Measurements from ENCODE around the gene PRKG1. TPM values are rescaled to one million over a fixed set of nuclear protein-coding genes. Genes with fewer than 3 reads are reported as not detected.

The PRKG1 gene
- polyA plus RNA-seq, 1 donor from 2014 or later: 0.36 TPM

DNA sequence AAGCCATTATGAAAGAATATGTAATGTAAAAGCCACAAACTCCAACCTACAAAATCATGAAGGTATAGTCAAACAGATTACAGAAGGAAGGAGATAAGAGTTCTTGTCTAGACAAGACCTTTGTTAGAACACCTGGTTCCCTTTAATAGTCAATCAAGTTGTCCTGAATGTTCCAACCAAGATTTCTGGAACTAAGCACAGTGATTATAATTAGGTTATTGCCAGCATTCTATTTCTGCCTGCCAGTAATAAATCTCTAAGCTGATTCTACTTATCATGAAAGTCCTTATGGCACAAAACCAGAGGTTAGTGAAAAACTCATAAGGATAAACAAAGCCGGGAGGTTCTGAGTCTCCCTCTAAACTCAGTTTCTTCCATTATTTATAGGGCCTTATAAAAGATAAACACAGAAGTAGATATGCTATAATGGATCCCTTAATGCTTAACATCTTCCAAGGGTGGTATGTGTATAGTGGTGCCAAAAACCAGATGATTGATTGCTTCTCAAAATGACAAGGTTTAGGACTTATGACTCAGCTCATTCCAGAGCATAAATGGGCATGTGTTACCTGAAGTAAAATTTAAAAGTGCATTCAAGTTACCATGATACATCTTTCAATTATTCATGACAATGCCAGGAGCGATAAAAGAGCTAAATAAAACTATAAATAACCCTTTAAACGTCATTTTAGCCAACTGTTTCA lies 387.9 kb downstream of the PRKG1 start:
- no peaks in the 10 kb centered on the region for H3K4me1 Mint-ChIP-seq
- no peaks in the 10 kb centered on the region for H3K36me3 Mint-ChIP-seq
- H3K4me3 Mint-ChIP-seq: no peak overlapping the region
- no peaks in the 10 kb centered on the region for H3K27me3 Mint-ChIP-seq
- H3K9me3 Mint-ChIP-seq: no peaks in the 10 kb centered on the region
- no peak overlapping the region for H3K27ac Mint-ChIP-seq

DNA sequence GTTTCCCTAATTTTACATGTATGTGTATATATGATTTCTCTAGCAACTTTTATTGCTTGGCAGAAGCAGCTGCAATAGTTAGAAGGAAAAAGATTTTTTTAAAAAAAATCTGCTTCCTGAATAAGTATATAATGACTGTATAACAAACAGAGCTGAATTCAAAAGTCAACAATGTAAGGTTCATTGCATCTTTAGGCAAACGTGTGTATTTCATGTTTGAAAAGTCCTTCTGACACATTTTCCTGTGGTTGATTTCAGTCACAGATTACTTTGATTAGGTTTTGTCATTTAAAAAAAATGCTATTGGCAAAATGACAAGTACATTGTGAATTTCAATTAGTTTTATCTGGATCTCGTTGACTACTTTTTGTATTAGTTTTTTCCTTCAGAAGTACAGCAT lies 394.1 kb downstream of the PRKG1 start:
- H3K9me3 Mint-ChIP-seq: no peaks in the 10 kb centered on the region
- no peak overlapping the region for H3K27ac Mint-ChIP-seq
- no peaks in the 10 kb centered on the region for H3K27me3 Mint-ChIP-seq
- H3K36me3 Mint-ChIP-seq: no peaks in the 10 kb centered on the region
- H3K4me3 Mint-ChIP-seq: no peak overlapping the region
- H3K4me1 Mint-ChIP-seq: no peaks in the 10 kb centered on the region

DNA sequence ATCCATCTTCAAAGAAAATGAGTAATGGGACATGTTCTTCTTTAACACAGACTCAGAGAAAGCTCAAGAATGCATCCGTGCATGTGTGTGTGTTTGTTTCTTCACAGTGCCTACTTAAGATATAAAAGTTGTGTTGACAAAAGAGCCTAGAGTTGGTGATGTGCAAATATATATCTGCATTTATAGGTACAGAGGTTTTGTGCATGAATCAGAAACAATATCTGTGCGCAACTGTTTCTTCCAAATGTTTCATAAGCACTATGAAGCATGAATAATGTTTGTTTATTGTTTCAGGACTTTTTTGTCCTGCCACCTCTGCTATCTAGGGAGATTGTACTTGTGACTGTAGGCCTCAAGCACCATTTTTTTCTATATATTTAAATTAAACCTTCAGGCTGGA lies 395.4 kb downstream of the PRKG1 start:
- Mint-ChIP-seq H3K9me3 (no peaks in the 10 kb centered on the region), H3K27me3 (no peaks in the 10 kb centered on the region), H3K36me3 (no peaks in the 10 kb centered on the region), H3K27ac (no peak overlapping the region), H3K4me1 (no peaks in the 10 kb centered on the region), H3K4me3 (no peak overlapping the region)

DNA sequence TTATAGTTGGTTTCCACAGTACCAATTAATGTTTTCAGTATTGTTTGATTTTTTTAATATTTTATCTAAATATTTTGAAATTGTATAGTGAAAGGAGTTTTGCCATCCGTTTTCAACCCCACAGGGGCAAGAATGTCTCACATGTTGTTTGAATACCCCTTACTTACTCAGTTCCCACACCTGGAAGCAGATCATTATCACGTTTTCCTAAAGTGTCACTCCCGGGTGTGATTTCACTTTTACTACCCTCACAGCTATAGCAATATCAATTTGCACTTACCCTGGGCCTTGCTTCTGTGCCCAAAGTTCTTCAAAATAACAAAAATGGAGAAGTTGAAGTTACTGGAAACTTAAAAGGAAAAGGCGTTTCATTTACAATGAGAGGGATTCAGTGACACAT lies 397.0 kb downstream of the PRKG1 start:
- Mint-ChIP-seq H3K36me3 (no peaks in the 10 kb centered on the region), H3K27ac (no peak overlapping the region), H3K4me1 (no peaks in the 10 kb centered on the region), H3K9me3 (no peaks in the 10 kb centered on the region), H3K27me3 (no peaks in the 10 kb centered on the region), H3K4me3 (no peak overlapping the region)

DNA sequence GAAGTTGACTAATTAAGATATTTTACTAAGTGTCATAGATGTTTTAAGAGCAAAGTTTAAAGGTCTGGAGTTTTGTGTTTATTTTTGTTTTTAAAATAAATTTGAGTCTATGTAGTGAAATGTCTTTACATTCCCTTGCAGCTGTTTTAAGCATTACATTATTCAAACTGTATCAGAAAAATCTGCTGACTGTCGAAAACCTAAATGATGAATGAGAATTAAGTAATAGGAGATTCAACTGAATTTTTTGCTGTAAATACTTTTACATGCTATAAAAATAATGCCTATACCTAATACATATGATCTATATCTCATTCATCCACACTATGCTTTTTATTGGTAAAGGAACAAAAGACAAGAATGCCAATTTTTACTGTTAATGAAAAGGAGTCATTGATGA lies 397.9 kb downstream of the PRKG1 start:
- Mint-ChIP-seq H3K4me1 (no peaks in the 10 kb centered on the region), H3K4me3 (no peak overlapping the region), H3K27me3 (no peaks in the 10 kb centered on the region), H3K9me3 (no peaks in the 10 kb centered on the region), H3K27ac (no peak overlapping the region), H3K36me3 (no peaks in the 10 kb centered on the region)

DNA sequence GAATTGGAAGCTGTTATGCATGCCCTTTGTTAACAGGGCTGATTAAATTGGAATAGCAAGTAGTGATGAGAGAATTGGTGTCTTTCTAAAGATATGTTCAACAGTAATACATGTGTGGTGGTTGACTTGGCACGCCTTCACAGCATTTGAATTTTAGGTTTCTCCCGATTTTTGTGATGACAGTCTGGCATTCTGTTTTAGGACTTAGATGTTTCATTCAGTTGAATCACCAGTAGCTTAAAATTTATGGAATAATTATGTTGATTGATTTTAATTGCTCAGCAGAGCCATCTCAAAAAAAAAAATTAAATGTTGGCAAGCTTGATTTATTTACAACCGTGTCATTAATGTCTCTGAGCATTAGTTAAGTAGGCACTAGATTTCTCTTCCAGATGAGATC lies 405.4 kb downstream of the PRKG1 start:
- no peaks in the 10 kb centered on the region for H3K27me3 Mint-ChIP-seq

DNA sequence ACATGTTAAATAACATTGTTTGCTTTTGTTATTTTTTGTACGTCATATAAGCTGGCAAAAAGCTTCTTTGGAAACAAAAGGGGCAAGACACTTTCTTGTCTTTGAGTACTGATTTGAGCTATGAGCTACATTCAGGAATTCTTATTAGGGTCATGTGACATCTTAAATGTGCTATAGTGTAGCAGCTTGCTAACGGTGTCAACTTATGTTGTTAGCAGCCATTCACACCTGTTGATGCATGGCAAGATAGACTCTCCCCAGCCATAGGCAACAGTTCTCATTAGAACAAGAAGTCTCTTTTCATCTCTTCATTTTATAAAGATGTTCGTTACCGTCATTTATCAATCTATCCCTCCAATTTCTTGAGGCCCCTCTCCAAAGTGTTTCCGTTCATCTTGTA lies 411.4 kb downstream of the PRKG1 start:
- Mint-ChIP-seq H3K4me3 (no peak overlapping the region), H3K27me3 (no peaks in the 10 kb centered on the region), H3K4me1 (no peaks in the 10 kb centered on the region), H3K27ac (no peak overlapping the region), H3K9me3 (peaks cover 0 to 4% (median 0%) of the 10 kb centered on the region in 3 donors), H3K36me3 (no peaks in the 10 kb centered on the region)

More for the DNA sequence above, 405.4 kb downstream of the PRKG1 start:
- Mint-ChIP-seq H3K27ac (no peak overlapping the region), H3K9me3 (no peaks in the 10 kb centered on the region), H3K4me1 (no peaks in the 10 kb centered on the region), H3K4me3 (no peak overlapping the region), H3K36me3 (no peaks in the 10 kb centered on the region)

DNA sequence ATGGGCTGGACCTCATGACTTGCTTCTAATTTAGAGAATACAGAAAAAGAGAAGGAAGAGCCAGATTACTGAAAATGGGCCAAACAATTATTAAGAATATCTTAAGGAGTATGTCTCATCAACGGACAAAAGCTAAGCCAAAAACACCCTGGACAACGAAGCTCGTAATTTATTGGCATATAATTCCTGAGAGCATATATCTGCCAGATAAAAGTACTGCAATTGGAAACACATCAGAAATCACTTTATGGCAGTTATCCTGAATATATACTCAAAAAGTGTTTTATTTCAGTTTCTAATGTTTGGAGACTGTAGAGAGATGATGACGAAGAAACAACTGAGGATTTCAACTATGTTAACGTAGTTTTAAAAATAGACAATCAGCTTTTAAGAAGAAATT lies 413.3 kb downstream of the PRKG1 start:
- no peak overlapping the region for H3K4me3 Mint-ChIP-seq
- H3K4me1 Mint-ChIP-seq: no peaks in the 10 kb centered on the region
- H3K36me3 Mint-ChIP-seq: no peaks in the 10 kb centered on the region
- no peaks in the 10 kb centered on the region for H3K27me3 Mint-ChIP-seq
- no peak overlapping the region for H3K27ac Mint-ChIP-seq
- H3K9me3 Mint-ChIP-seq: peaks cover 0 to 4% (median 0%) of the 10 kb centered on the region in 3 donors

DNA sequence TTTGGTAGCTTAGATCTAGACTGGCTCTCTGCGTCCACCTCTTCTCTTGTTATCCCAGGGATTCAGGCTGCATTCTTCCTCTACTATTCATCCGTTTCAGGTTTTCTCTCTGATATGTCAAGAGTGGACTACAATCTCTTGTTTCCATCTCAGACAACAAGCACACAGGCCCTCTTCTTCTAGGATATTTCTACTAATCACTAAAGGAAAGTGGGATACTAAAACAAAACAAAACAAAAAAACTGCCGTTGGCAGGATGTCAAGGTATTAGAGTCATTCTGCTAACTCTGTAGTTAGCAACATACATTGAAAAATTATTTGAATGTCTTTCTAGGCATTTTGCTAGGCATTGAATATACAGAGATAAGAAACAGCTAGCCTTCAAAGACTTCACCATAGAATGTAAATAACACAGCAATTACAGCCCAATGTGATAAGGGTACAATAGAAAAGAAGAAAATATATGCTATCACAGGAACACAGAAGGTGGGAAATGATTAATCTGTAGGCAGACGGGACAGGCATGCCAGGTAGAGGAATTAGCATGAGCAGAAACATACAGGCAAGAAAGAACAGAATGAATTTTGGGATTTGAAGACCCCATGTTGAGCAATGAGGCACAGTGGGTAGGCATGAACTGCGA lies 414.6 kb downstream of the PRKG1 start:
- Mint-ChIP-seq H3K4me1 (no peaks in the 10 kb centered on the region), H3K9me3 (peaks cover 0 to 4% (median 0%) of the 10 kb centered on the region in 3 donors), H3K27ac (no peak overlapping the region), H3K27me3 (no peaks in the 10 kb centered on the region), H3K36me3 (no peaks in the 10 kb centered on the region), H3K4me3 (no peak overlapping the region)

DNA sequence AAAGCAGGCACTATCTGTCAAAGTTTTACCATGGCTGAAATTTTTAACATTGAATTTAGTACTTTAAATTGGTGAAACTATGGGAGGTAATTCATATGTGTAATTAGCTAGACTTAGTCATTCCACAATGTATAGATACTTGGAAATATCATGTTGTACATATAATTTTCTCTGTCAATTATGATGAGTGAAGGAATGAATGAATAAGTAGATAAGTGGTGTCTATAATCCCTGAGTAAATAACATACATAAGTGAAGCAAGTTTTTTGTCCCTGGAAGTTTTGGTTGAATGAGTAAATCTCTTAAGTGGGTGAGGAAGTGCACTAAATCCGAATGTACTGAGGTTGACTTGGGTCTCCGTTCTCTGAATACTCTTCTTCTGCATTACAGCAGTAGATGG lies 424.1 kb downstream of the PRKG1 start:
- Mint-ChIP-seq H3K27me3 (no peaks in the 10 kb centered on the region), H3K9me3 (peaks cover 0 to 3% (median 0%) of the 10 kb centered on the region in 3 donors), H3K4me3 (no peak overlapping the region), H3K27ac (no peak overlapping the region), H3K36me3 (no peaks in the 10 kb centered on the region), H3K4me1 (no peaks in the 10 kb centered on the region)

DNA sequence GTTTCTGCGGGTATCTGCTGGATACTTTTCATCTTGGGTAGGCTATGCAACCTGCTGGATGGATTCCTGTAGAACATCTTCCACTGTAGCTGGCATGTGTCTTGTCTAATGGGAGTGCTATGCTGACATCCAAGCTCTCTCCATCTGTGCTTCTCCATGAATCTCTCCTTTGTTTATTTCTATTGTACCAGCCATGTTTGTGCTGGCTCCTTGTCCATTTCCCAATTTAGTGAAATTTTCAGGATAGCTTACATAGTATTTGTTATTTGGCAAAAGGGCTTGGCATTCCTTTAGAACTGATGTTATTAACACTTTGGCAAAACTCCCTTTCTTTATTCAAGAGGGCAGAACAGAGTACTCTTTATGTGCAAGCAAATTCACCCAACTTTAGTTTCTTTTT lies 427.1 kb downstream of the PRKG1 start:
- Mint-ChIP-seq H3K9me3 (peaks cover 0 to 3% (median 0%) of the 10 kb centered on the region in 3 donors), H3K4me3 (no peak overlapping the region), H3K27ac (no peak overlapping the region), H3K4me1 (no peaks in the 10 kb centered on the region), H3K27me3 (no peaks in the 10 kb centered on the region), H3K36me3 (no peaks in the 10 kb centered on the region)

DNA sequence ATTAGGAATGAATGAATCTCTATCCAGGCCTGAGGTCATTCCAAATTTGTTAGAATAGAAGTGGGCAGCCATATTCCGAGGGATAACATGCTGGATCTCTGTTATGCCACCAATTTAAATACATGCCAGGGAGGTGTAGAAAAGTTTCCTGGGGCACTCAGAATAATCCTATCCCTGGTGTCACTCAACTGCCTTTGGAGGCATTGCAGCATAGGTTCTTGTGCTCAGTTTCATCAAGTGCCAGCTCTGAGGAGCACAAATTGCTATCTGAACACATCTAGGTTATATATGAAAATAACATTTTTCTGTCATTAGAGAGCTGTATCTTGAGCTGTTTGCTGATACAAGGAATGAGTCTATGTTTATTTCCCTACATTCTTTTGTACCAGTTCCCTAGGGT lies 427.8 kb downstream of the PRKG1 start:
- Mint-ChIP-seq H3K36me3 (no peaks in the 10 kb centered on the region), H3K27me3 (no peaks in the 10 kb centered on the region), H3K4me3 (no peak overlapping the region), H3K27ac (no peak overlapping the region), H3K9me3 (peaks cover 0 to 3% (median 3%) of the 10 kb centered on the region in 3 donors), H3K4me1 (no peaks in the 10 kb centered on the region)

DNA sequence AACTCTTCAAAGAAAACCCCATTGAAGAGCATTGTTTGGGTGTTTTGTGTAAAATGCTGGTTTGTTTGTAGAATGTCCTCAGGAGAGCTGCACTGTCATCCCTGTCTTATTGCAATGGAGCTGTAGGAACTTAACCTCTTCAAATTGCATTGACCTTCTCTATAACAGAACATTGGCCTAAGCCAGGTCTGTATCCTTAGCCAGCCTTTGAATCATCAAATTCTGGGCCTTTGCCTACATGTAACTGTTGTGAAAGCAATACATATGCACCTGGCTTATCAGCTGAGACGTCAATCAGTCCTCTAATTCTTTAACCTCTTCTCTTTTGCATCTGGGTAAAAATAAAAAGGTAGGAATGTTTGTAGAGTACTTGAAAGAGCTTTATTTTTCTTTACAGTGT lies 429.1 kb downstream of the PRKG1 start:
- Mint-ChIP-seq H3K4me3 (no peak overlapping the region), H3K4me1 (no peaks in the 10 kb centered on the region), H3K27me3 (no peaks in the 10 kb centered on the region), H3K27ac (no peak overlapping the region), H3K9me3 (peaks cover 0 to 3% (median 3%) of the 10 kb centered on the region in 3 donors), H3K36me3 (no peaks in the 10 kb centered on the region)

DNA sequence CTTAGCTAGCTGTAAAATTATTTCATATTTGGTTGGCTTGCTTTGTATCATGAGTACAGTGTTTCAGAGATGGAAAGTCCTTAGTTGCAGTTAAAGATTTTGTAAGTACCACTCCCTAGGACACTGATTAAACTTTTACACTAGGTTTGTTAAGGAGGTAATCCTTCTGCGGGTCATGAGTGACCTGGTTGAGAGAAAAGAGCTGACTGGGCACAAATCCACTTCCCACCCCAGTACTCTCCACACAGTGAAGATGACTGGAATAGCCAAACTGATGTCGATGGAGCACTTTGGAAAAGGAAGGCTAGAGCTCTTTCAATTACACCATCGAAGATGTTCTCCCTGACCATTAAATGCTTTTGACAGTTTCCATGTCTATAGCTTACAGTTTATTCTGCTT lies 433.2 kb downstream of the PRKG1 start:
- H3K4me1 Mint-ChIP-seq: no peaks in the 10 kb centered on the region
- no peak overlapping the region for H3K4me3 Mint-ChIP-seq
- peaks cover 2% of the 10 kb centered on the region for H3K27me3 Mint-ChIP-seq
- H3K27ac Mint-ChIP-seq: no peak overlapping the region
- peaks cover 0 to 5% (median 3%) of the 10 kb centered on the region in 3 donors for H3K9me3 Mint-ChIP-seq
- H3K36me3 Mint-ChIP-seq: no peaks in the 10 kb centered on the region

DNA sequence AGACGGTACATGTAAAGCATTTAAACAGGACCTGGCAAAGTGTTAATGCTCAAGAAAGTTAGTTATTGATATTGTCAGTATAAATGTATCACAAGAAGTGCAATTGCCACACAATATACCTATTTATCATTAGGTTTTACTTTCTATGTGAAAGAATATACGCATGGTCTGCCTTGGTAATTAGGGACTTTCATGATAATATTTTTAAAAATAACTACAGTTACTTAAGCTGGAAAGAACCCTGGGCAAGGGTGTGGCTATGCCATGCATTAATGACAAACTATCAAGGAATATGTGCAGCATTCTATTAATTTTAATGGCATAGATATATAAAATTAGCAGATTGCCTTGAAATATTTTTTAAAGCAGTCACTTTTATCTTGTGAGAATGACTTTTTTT lies 433.9 kb downstream of the PRKG1 start:
- Mint-ChIP-seq H3K9me3 (peaks cover 0 to 5% (median 2%) of the 10 kb centered on the region in 3 donors), H3K4me3 (no peak overlapping the region), H3K36me3 (no peaks in the 10 kb centered on the region), H3K27me3 (peaks cover 2% of the 10 kb centered on the region), H3K4me1 (no peaks in the 10 kb centered on the region), H3K27ac (no peak overlapping the region)

DNA sequence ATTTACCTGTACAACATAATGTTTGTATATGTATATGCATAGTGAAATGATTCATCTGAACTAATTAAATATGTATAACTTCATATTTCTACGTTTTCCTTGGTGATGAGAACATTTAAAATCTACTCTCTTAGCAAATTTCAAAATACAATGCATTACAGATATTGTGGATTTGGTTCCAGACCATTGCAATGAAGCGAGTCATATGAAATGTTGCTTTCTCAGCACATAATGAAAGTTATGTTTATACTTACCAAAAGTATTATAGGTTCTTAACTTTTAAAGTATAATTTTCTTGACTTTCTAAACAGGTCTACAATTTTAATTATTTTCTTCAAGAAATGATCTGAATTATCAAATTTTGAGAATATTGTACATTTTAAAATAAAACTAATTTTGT lies 435.9 kb downstream of the PRKG1 start:
- Mint-ChIP-seq H3K27ac (no peak overlapping the region), H3K9me3 (peaks cover 0 to 5% (median 0%) of the 10 kb centered on the region in 3 donors), H3K4me1 (no peaks in the 10 kb centered on the region), H3K27me3 (peaks cover 2% of the 10 kb centered on the region), H3K36me3 (no peaks in the 10 kb centered on the region), H3K4me3 (no peak overlapping the region)

Measured in IgD-negative memory B cell (primary cell).